ENCODE data around the gene STPG3. TPM values are rescaled to one million over a fixed set of nuclear protein-coding genes. Genes with fewer than 3 reads are reported as not detected.
A peak's percentile ranks its signal among the peaks of the same experiment; 100 is the strongest.

The STPG3 gene
- total and polyA plus RNA-seq, 10 donors = not detected

GRCh38 chr9:137266585-137267453 lies 15.7 kb downstream of the STPG3 start:
- peak; percentile 78 for DNase-seq
- WGBS, 5 donors = 90 to 95% (median 90%) methylated on average over 28 to 34 of the region's 34 CpGs
- no peaks in the 10 kb centered on the region for H3K9me3 ChIP-seq
- TF ChIP-seq CTCF (IDR thresholded peaks at IDR 0.05 in 8 of 11, conservative IDR thresholded peaks at IDR 0.05 in 3 of 11) (no peak), POLR2AphosphoS5 (IDR thresholded peaks at IDR 0.05) (peak in 1 of 3 donors; percentile 33)
- peaks cover 12 to 60% (median 36%) of the 10 kb centered on the region in 6 donors for H3K4me1 ChIP-seq
- peaks cover 0 to 91% (median 41%) of the 10 kb centered on the region in 6 donors for H3K36me3 ChIP-seq
- intact Hi-C loops (cut with DNase I; ENCODE audit: low total_unique reads) = no loop called here
- H3K4me3 ChIP-seq = no peak overlapping the region
- H3K27me3 ChIP-seq (replicated peaks in 1 of 7) = no peaks in the 10 kb centered on the region
- H3K27ac ChIP-seq = peak overlapping the region in 2 of 8 donors; percentile 14 to 70

DNA sequence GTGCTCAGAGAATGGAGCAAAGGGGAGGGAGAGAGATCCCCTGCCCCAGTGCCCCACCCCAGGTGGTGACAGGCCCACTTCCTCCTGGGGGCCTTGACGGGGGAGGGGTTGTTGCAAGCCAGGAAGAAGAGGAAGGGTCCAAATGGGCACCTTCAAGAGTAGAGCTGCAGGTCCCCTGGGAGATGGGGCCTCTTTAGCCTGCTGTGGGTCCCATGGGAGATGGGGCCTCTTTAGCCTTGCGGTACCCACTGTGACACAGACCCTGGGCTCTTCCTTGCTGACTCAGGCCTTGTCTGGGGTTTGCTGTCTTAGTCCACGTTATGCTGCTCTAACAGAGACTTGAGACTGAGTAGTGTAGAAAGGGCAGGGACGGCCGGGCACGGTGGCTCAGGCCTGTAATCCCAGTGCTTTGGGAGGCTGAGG lies 16.9 kb downstream of the STPG3 start:
- Histone ChIP-seq H3K27ac (peak overlapping the region in 6 of 8 donors; percentile 3 to 82 (median 70)), H3K9me3 (no peaks in the 10 kb centered on the region), H3K4me1 (peaks cover 12 to 69% (median 36%) of the 10 kb centered on the region in 6 donors), H3K36me3 (peaks cover 0 to 98% (median 52%) of the 10 kb centered on the region in 6 donors), H3K4me3 (peak overlapping the region in 2 of 8 donors; percentile 41 to 70), H3K27me3 (replicated peaks in 1 of 7) (no peaks in the 10 kb centered on the region)
- DNase-seq = peak; percentile 73
- WGBS, 5 donors = 62 to 68% (median 66%) methylated on average over 5 to 6 of the region's 6 CpGs
- intact Hi-C loops (cut with DNase I; ENCODE audit: low total_unique reads) = no loop called here
- TF ChIP-seq CTCF (IDR thresholded peaks at IDR 0.05 in 8 of 11, conservative IDR thresholded peaks at IDR 0.05 in 3 of 11) (no peak), POLR2A (IDR thresholded peaks at IDR 0.05) (no peak), POLR2AphosphoS5 (IDR thresholded peaks at IDR 0.05) (peak in 1 of 3 donors; percentile 25)

DNA sequence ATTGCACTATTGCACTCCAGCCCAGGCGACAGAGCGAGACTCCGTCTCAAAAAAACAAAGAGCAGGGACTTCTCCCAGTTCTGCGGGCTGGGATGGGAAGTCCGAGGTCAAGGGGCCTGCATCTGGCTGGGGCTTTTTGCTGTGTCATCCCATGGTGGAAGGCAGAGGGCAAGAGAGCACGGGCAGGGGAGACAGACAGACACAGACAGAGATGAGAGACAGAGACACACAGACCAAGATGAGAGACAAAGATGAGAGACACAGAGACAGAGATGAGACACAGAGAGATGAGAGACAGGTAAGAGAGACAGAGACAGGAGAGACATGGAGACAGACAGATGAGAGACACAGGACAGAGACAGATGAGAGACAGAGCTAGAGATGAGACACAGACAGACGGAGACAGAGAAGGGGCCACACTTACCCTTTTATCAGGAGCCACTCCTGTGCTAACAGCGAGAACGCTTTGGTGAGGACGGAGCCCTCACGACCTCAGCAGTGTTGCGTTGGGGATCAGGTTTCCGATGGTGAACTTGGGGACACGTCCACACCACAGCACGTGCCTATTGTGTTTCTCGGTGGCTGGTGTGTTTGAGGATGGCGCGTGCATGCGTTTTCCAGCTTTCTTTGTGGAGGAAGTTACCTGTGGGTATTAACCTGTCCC lies 17.6 kb downstream of the STPG3 start:
- Histone ChIP-seq H3K4me3 (peak overlapping the region in 5 of 8 donors; percentile 17 to 70 (median 24)), H3K36me3 (peaks cover 0 to 98% (median 54%) of the 10 kb centered on the region in 6 donors), H3K27me3 (replicated peaks in 1 of 7) (no peaks in the 10 kb centered on the region), H3K9me3 (no peaks in the 10 kb centered on the region), H3K4me1 (peaks cover 12 to 73% (median 36%) of the 10 kb centered on the region in 6 donors), H3K27ac (peak overlapping the region in 7 of 8 donors; percentile 3 to 82 (median 70))
- WGBS, 5 donors = 60 to 75% (median 70%) methylated on average over 19 of the region's 19 CpGs
- DNase-seq = no peak
- intact Hi-C loops (cut with DNase I; ENCODE audit: low total_unique reads) = no loop called here
- no peak for TF ChIP-seq POLR2A (IDR thresholded peaks at IDR 0.05)
- TF ChIP-seq POLR2AphosphoS5 (IDR thresholded peaks at IDR 0.05) = peak in 1 of 3 donors; percentile 10
- TF ChIP-seq CTCF (IDR thresholded peaks at IDR 0.05 in 8 of 11, conservative IDR thresholded peaks at IDR 0.05 in 3 of 11) = peak in 1 of 11 experiments; percentile 4

Data from spleen (tissue), 11 donors.